NB4 (cell line): ENCODE results near the gene ALDH3B2.

Experiments used
- DNase-seq: peaks from one replicate; pipeline ENCODE4 v3.0.0; 2010; ENCODE audit warnings: low read depth
- H3K4me3 ChIP-seq: one replicate; pipeline ENCODE4 v1.5.1; 2011; ENCODE audit warnings: mild to moderate bottlenecking, low read depth, low read length, moderate library complexity
- MYC ChIP-seq: IDR thresholded peaks from 2 replicates; pipeline ENCODE4 v1.6.1; 2011; ENCODE audit warnings: low read depth, low read length
- POLR2A ChIP-seq: IDR thresholded peaks from 2 replicates; pipeline ENCODE4 v1.6.1; 2011; ENCODE audit warnings: mild to moderate bottlenecking; ENCODE audit not compliant: insufficient read length; ENCODE audit errors: extremely low read depth
- TF ChIP-seq, protein P1 (sequence below): IDR thresholded peaks from 2 replicates; pipeline ENCODE4 v1.6.1; 2011; ENCODE audit warnings: low read depth, low read length
- TF ChIP-seq, protein P2 (sequence below): IDR thresholded peaks from one replicate; pipeline ENCODE4 v1.5.1; 2012; ENCODE audit warnings: low read depth, low read length

Gene ALDH3B2

DNA sequence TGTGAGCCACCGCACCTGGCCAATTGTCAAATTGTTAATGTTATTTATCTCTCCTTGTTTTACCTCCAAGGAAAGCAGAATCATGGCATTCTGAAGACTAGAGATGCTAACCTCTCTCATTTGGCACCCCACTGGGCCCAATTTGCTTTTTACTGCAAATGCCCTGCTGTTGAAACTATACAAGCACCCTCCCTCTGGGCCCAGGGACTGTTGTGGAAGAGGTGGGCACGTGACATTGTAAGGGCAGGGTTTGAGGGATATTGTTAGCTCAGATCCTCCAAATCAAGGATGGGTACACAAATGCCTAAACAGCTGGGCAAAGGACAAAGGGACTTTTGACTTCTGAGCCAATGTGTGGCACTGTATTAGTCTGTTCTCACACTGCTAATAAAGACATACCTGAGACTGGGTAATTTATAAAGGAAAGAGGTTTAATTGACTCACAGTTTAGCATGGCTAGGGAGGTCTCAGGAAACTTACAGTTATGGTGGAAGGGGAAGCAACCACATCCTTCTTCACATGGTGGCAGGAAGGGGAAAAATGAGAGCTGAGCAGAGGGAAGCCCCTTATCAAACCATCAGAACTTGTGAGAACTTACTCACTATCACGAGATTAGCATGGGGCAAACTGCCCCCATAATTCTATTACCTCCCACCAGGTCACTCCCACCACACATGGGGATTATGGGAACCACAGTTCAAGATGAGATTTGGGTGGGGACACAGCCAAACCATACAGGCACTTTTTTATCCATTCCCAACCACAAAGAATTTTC, 6.5 kb upstream of the ALDH3B2 start:
- H3K4me3 ChIP-seq = no peak overlapping the region
- TF ChIP-seq, protein P1, sequence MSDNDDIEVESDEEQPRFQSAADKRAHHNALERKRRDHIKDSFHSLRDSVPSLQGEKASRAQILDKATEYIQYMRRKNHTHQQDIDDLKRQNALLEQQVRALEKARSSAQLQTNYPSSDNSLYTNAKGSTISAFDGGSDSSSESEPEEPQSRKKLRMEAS = no peak
- TF ChIP-seq MYC (no peak), POLR2A (no peak)
- TF ChIP-seq, protein P2, sequence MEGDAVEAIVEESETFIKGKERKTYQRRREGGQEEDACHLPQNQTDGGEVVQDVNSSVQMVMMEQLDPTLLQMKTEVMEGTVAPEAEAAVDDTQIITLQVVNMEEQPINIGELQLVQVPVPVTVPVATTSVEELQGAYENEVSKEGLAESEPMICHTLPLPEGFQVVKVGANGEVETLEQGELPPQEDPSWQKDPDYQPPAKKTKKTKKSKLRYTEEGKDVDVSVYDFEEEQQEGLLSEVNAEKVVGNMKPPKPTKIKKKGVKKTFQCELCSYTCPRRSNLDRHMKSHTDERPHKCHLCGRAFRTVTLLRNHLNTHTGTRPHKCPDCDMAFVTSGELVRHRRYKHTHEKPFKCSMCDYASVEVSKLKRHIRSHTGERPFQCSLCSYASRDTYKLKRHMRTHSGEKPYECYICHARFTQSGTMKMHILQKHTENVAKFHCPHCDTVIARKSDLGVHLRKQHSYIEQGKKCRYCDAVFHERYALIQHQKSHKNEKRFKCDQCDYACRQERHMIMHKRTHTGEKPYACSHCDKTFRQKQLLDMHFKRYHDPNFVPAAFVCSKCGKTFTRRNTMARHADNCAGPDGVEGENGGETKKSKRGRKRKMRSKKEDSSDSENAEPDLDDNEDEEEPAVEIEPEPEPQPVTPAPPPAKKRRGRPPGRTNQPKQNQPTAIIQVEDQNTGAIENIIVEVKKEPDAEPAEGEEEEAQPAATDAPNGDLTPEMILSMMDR = no peak
- no peak for DNase-seq

DNA sequence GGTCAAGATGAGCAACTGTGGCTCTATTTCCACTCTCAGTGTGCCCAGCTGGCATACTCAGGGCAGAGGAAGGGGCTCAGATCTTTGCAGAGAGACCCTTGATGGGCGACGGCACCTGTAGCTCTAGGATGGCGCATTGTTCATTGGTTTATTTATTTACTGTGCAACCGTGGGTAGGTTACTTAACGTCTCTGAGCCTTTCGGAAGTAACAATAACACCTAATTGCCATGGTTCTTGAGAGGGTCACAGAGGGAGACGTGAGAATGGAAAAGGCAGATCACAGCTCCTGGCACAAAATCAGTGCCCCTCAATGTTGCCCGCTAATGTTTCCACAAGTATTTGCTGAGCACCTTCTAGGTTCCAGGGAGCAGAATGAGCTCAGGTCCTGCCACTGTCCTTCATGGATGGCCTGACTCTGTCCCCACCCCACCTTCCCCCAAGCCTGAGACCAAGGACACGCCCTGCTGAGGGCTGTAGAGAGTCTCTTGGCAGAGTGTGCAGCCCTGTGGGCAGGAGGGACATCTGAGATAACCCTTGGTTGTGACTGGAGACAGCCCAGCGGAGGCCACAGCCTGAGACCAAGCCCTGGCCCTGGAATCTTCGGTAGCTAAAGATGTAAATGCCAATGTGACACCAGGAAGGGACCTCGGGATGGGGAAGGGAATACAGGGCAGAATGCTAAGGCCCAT, 780 bp upstream of the ALDH3B2 start:
- no peak overlapping the region for H3K4me3 ChIP-seq
- DNase-seq = no peak
- no peak for TF ChIP-seq POLR2A

DNA sequence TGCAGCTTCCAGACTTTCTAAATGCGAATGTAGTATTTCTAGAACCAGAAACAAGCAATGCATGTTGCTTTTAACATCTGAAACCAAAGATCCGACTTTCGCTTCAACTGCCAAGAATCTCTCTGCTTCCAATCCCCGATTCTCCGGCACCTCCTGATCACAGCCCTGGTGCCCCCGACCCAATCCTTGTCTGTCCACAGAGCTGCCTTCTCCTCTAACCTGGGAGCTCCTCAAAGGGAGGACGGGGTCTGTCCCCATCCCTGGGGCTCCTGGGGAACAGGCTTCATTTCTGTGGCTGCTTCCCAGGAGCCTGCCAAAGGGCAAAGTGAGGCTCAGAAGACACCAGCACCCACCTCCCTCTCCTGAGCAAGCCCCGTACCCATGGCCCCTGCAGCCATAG, 521 bp downstream of the ALDH3B2 start:
- TF ChIP-seq POLR2A = no peak
- TF ChIP-seq, protein P1 = no peak
- no peak for TF ChIP-seq MYC
- TF ChIP-seq, protein P2 = no peak
- no peak for DNase-seq
- no peak overlapping the region for H3K4me3 ChIP-seq

DNA sequence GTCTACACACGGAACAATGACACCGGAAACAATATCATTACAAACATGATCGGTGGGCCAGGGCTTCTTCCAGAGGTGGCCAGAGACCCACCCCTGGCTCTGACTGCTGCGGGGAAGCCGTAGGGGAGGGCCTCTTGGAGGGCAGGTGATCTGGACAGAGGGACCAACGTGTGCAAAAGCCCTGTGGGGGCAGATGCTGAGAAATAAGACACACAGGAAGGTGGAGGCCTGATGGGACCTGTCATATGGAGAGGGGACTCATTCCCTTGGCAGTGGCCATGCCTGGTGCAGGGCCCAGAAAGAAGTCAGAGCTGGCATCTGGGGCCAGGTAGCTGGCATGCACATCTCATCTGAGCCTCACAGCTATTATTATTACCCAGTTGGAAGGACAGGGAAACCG, 1.1 kb downstream of the ALDH3B2 start:
- no peak overlapping the region for H3K4me3 ChIP-seq
- TF ChIP-seq, protein P2 = no peak
- no peak for TF ChIP-seq MYC
- TF ChIP-seq POLR2A = no peak
- TF ChIP-seq, protein P1 = no peak
- no peak for DNase-seq

DNA sequence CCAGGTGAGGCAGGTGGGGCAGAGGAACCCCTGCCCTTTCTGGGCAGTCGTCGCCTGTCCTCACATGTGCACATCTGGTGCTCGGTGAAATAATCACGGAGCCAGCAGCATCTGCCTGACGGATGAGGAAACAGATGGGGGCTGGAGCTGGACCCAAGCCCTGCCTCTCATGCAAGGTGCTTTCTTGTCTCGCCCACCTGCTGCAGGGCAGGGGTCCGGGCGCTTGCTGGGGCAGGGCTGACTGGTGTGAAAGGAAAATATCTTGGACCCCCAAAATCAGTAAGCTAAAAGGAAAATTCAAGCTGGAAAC, 3.3 kb downstream of the ALDH3B2 start:
- no peak for DNase-seq
- no peak overlapping the region for H3K4me3 ChIP-seq
- TF ChIP-seq, protein P1 = no peak
- TF ChIP-seq, protein P2 = no peak
- no peak for TF ChIP-seq MYC
- no peak for TF ChIP-seq POLR2A

DNA sequence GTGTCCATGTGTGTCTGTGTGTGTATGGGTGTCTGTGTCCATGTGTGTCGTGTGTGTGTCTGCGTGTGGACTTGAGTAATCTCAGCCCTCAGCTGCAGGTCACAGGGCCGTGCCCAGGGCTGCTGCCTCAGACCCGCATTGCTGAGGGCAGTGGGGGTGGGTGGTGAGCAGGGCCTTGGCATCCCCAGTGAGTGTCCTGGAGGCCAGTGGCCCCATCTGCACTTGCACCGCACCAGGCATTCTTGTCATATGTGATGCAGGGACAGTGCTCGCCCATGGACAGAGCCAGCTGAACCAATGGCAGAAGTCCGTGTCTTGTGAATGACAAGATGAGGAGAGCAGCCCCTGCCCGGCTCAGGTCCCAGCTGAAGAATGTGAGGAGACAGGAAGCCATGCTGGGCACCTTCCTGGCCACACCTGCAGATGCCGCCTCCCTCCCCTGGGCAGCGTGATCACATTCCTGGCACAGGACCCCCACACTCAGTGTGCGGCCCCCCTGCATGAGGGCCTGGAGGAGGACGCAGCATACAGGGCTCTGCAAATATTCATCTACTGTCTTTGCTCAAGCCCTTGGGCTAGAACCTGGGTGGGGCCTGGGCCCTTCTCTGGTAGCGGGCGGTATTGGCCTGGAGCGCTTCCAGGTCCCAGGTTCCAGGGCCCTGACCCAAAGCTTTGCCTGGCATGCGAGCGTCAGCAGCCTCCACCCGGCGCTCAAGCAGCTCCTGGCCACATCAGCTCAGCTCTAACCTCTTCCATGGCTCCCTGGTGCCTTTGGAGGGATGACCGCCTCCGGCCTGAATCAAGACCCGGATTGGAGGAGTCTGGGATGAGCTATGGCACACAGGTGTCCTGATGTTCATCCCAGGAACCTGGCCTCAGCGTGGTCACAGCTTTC, 3.9 kb downstream of the ALDH3B2 start:
- no peak overlapping the region for H3K4me3 ChIP-seq
- no peak for DNase-seq
- TF ChIP-seq, protein P1 = no peak
- TF ChIP-seq MYC (no peak), POLR2A (no peak)
- TF ChIP-seq, protein P2 = no peak
